Astrocyte of the cerebellum (primary cell): ENCODE measurements around the gene KRT15.

Experiments used
- DNase-seq: peaks from one replicate; pipeline ENCODE4 v3.0.0-alpha.2; 2011; ENCODE audit warnings: low read depth
- H3K4me3 ChIP-seq: 2 replicates; pipeline ENCODE4 v1.5.1; 2011; ENCODE audit warnings: mild to moderate bottlenecking, low read depth, low read length, moderate library complexity
- in situ Hi-C: cut with HindIII; loops from 2 replicates; pipeline ENCODE4 v1.10.0; 2017; ENCODE audit warnings: low sequenced_read_pairs
- TF ChIP-seq, protein P1 (sequence below): IDR thresholded peaks from 2 replicates; pipeline ENCODE4 v1.5.1; 2012; ENCODE audit warnings: low read length, low read depth, moderate library complexity, mild to moderate bottlenecking; ENCODE audit errors: missing control alignments

KRT15 gene

DNA sequence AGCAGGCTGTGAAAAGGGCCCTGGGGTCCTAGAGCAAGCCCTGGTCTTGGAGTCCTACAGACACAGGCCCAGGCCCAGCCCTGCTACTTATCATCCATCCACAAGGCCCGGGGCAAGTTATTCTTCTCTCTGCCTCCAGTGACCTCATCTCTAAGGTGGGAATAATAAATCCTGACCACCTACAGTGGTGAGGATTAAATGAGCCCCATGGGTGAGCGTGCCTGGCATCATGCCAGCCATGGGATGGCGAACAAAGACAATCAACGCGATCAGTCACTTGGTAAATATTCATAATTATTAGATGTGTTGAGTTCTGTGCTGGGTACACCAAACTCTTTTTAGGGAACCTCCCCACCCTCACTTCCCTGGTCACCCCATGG, 5.5 kb downstream of the KRT15 start:
- no peak overlapping the region for H3K4me3 ChIP-seq
- in situ Hi-C loops, result no loop called here
- DNase-seq, result no peak
- TF ChIP-seq, protein P1, sequence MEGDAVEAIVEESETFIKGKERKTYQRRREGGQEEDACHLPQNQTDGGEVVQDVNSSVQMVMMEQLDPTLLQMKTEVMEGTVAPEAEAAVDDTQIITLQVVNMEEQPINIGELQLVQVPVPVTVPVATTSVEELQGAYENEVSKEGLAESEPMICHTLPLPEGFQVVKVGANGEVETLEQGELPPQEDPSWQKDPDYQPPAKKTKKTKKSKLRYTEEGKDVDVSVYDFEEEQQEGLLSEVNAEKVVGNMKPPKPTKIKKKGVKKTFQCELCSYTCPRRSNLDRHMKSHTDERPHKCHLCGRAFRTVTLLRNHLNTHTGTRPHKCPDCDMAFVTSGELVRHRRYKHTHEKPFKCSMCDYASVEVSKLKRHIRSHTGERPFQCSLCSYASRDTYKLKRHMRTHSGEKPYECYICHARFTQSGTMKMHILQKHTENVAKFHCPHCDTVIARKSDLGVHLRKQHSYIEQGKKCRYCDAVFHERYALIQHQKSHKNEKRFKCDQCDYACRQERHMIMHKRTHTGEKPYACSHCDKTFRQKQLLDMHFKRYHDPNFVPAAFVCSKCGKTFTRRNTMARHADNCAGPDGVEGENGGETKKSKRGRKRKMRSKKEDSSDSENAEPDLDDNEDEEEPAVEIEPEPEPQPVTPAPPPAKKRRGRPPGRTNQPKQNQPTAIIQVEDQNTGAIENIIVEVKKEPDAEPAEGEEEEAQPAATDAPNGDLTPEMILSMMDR, result no peak

- no peak for DNase-seq
- H3K4me3 ChIP-seq, result no peak overlapping the region
- in situ Hi-C loops, result no loop called here
- TF ChIP-seq, protein P1, result no peak
Measured at GRCh38 chr17:41512546-41513167, 6.0 kb downstream of the KRT15 start.

- H3K4me3 ChIP-seq, result no peak overlapping the region
- no peak for DNase-seq
- TF ChIP-seq, protein P1, result no peak
- in situ Hi-C loops, result no loop called here
Measured at GRCh38 chr17:41511716-41512115, 7.0 kb downstream of the KRT15 start.

DNA sequence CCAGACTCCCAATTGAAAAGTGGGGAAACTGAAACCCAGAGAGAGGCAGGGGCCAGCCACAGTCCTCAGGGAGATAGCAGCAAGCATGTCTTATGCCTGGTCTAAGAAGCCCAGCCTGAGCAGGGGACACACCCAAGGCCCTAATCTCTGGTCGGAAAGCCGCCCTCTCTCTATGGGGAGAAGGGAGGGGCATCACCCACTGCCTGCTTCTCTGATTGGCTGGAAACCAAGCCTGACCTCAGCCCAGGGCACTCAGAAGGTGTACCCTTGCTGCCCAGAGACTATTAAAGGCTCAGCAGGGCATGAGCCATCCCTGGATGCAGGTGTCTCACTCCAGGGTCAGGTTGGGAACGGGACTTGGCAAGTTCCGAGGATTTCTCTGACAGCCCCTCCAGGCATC, 7.6 kb downstream of the KRT15 start:
- in situ Hi-C loops, result no loop called here
- no peak for DNase-seq
- no peak overlapping the region for H3K4me3 ChIP-seq
- TF ChIP-seq, protein P1, result no peak

GRCh38 chr17:41510251-41511065, 8.2 kb downstream of the KRT15 start:
- DNase-seq, result no peak
- TF ChIP-seq, protein P1, result no peak
- in situ Hi-C loops, result no loop called here
- no peak overlapping the region for H3K4me3 ChIP-seq

DNA sequence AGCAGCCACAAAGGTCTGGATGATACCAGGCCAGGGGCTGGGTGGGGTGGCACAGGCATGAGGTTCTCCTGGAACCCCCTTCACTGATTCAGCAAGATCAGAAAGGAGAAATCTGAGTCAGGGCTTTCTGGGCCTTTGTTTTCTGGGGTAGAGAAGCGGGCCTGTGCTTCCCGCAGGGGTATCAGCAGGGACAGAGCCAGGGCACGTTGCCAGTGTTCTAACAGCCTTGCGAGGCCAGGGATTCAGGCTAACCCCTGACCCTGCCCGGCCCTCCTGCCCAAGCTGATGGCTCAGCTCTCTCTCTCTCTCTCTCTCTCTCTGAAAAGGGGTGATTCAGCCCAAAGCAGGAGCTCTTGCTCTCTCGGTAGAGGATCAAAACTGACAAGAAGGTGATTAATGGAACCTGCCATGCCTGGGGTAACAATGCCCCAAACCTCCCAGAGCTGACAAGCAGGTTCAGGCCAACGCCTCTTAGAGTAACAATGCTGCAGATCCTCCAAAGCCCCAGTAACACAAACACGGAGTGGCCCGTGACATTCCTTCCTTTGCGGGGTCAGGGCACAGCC, 11.3 kb downstream of the KRT15 start:
- no peak for DNase-seq
- in situ Hi-C loops, result loop anchor here (5.0 kb wide), 1 partner anchor 55 kb away; no protein-coding TSS in a partner anchor
- TF ChIP-seq, protein P1, result no peak
- H3K4me3 ChIP-seq, result no peak overlapping the region
